Measurements from ENCODE around the gene CFAP46.

The CFAP46 gene

DNA sequence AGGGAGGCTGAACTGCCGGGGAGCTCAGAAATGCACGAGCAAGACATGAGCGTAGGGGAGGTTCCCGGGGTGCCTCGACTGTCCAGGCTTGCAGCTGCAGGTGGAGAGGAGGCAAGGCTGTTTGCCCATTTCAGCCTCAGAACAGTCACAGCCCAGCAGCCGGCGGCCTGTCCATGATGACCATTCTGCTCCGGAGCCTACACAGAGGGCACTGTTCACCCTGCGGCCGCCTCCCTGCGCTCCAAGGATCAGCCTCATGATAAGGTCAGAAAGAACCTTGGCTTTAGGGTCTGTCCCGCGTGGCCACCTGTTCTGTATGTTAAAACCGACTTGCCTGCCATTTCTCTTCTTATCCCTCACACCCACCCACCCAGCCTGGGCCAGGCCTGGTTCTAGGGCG, 21.9 kb upstream of the CFAP46 start:
- H3K9ac ChIP-seq: no peak overlapping the region
- H3K27me3 ChIP-seq: peaks cover 20% of the 10 kb centered on the region; the same call in 1 of the 2 replicates
- H3K36me3 ChIP-seq: no peaks in the 10 kb centered on the region
- H3K27ac ChIP-seq: no peak overlapping the region
- peaks cover 6% of the 10 kb centered on the region; the same call in 1 of the 2 replicates for H4K20me1 ChIP-seq
- H3K4me1 ChIP-seq: peaks cover 15% of the 10 kb centered on the region
- H3K4me3 ChIP-seq: no peak overlapping the region
- no peaks in the 10 kb centered on the region for H3K9me3 ChIP-seq
- no peak overlapping the region for H3K4me2 ChIP-seq
- no peak for TF ChIP-seq Cebpa-rat (IDR thresholded peaks at IDR 0.05)

DNA sequence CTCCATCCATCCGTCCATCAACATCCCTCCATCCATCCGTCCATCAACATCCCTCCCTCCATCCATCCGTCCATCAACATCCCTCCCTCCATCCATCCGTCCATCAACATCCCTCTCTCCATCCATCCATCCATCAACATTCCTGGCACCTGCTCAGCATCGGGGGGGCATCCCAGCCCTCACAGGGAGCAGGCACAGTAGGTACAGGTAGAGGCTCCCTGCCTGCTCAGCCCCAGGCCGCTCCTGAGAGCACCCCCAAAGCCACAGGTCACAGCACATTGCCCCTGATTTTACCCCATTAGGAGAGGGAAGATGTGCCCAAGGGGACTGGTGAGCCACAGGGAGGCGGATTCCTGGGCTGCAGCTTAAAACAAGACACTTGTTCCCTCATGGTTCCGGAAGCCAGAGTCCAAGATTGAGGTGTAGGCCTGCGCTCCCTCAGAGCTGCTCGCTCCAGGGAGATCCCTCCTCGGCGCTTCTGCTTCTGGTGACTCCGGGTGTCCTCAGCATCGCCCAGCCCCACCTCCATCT, 21.1 kb upstream of the CFAP46 start:
- Histone ChIP-seq H3K4me3 (no peak overlapping the region), H3K36me3 (no peaks in the 10 kb centered on the region), H3K4me2 (no peak overlapping the region), H3K9me3 (no peaks in the 10 kb centered on the region), H3K27ac (no peak overlapping the region), H3K4me1 (peaks cover 20% of the 10 kb centered on the region), H3K27me3 (peaks cover 23% of the 10 kb centered on the region; the same call in 1 of the 2 replicates), H4K20me1 (peaks cover 13% of the 10 kb centered on the region; the same call in 1 of the 2 replicates), H3K9ac (no peak overlapping the region)
- no peak for TF ChIP-seq Cebpa-rat (IDR thresholded peaks at IDR 0.05)

- Histone ChIP-seq H3K27ac (no peak overlapping the region), H3K9me3 (no peaks in the 10 kb centered on the region), H3K9ac (no peak overlapping the region), H3K36me3 (no peaks in the 10 kb centered on the region), H3K27me3 (peaks cover 26% of the 10 kb centered on the region; the same call in 1 of the 2 replicates), H3K4me1 (peaks cover 25% of the 10 kb centered on the region), H3K4me3 (peak overlapping the region; percentile 60), H4K20me1 (peaks cover 20% of the 10 kb centered on the region; the same call in 1 of the 2 replicates), H3K4me2 (peak overlapping the region; percentile 91)
- TF ChIP-seq Cebpa-rat (IDR thresholded peaks at IDR 0.05): no peak
Observed at GRCh38 chr10:132962623-132963429, 20.5 kb upstream of the CFAP46 start.

GRCh38 chr10:132961787-132962622, 19.6 kb upstream of the CFAP46 start:
- Histone ChIP-seq H3K27me3 (peaks cover 26% of the 10 kb centered on the region; the same call in 1 of the 2 replicates), H3K9ac (no peak overlapping the region), H4K20me1 (peaks cover 20% of the 10 kb centered on the region; the same call in 1 of the 2 replicates), H3K4me3 (peak overlapping the region; percentile 60), H3K9me3 (no peaks in the 10 kb centered on the region), H3K4me1 (peaks cover 25% of the 10 kb centered on the region), H3K4me2 (peak overlapping the region; percentile 91), H3K27ac (no peak overlapping the region), H3K36me3 (no peaks in the 10 kb centered on the region)
- no peak for TF ChIP-seq Cebpa-rat (IDR thresholded peaks at IDR 0.05)

- Histone ChIP-seq H3K9ac (no peak overlapping the region), H3K9me3 (no peaks in the 10 kb centered on the region), H3K27ac (no peak overlapping the region), H3K4me2 (no peak overlapping the region), H4K20me1 (peaks cover 20% of the 10 kb centered on the region; the same call in 1 of the 2 replicates), H3K4me3 (no peak overlapping the region), H3K27me3 (peaks cover 26% of the 10 kb centered on the region; the same call in 1 of the 2 replicates), H3K4me1 (peaks cover 25% of the 10 kb centered on the region), H3K36me3 (no peaks in the 10 kb centered on the region)
- TF ChIP-seq Cebpa-rat (IDR thresholded peaks at IDR 0.05): no peak
Observed at GRCh38 chr10:132961420-132961786, 19.0 kb upstream of the CFAP46 start.

DNA sequence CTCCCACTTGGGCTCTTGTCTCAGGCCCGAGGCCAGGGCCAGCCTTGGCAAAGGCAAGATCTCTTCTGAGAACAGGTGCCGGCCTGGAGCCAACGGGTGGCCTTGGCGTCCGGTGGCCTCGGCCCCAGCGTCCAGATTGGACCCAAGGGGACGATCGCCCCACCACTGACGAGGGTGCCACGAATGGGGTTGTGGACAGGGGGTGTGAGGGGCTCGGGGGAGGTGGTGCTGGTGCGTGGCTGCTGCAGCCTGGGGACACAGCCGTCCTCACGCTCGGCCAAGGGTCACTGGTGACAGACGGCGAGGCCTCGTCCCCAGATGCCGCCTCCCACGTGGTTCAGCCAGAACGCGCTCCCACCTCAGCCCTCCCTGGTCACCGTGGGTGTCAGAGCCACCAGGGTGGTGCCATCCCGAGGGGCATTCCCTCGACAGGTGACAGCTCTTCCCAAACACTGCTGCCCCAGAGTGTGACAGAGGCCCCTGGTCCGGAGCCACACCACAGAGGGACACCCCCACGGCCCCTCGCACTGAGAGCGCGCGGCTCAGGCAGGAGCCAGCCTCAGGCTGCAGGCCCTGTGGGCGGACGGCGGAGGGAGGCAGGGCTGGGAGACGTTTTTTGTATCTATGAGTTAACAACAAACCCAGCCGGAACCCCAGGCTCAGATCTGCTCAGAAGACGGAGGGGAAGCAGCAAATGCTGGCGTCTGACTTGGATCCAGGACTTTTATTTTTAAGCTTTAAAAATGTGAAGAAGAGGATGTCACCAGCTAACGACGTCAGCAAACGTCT, 18.5 kb upstream of the CFAP46 start:
- H3K9ac ChIP-seq: no peak overlapping the region
- no peak overlapping the region for H3K4me3 ChIP-seq
- H3K36me3 ChIP-seq: no peaks in the 10 kb centered on the region
- TF ChIP-seq Cebpa-rat (IDR thresholded peaks at IDR 0.05): no peak
- H3K4me1 ChIP-seq: peaks cover 25% of the 10 kb centered on the region
- H3K4me2 ChIP-seq: no peak overlapping the region
- no peak overlapping the region for H3K27ac ChIP-seq
- H3K27me3 ChIP-seq: peaks cover 26% of the 10 kb centered on the region; the same call in 1 of the 2 replicates
- no peaks in the 10 kb centered on the region for H3K9me3 ChIP-seq
- peaks cover 20% of the 10 kb centered on the region; the same call in 1 of the 2 replicates for H4K20me1 ChIP-seq

DNA sequence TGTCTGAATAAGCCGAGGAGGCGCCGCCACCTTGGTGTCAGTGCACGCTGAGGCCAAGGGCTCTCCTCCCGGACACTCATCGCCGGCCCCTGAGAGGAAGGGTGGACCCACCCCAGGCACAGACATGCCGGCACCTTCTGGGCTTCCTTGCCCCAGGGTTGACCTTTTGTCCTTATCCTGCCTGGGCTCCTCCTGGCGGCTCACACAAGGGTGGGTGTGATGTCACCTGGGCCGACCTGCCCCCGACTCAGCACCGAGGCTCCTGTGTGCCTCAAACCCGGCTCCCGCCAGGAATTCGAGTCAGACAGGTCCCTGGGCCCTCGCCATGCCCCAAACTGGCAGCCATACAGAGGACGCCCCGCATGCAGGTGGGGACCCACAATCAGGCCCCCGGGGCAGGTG, 17.7 kb upstream of the CFAP46 start:
- no peaks in the 10 kb centered on the region for H3K9me3 ChIP-seq
- H3K4me1 ChIP-seq: peaks cover 25% of the 10 kb centered on the region
- H3K4me3 ChIP-seq: no peak overlapping the region
- H4K20me1 ChIP-seq: peaks cover 20% of the 10 kb centered on the region; the same call in 1 of the 2 replicates
- H3K27me3 ChIP-seq: peaks cover 26% of the 10 kb centered on the region; the same call in 1 of the 2 replicates
- no peak overlapping the region for H3K9ac ChIP-seq
- H3K27ac ChIP-seq: no peak overlapping the region
- no peak overlapping the region for H3K4me2 ChIP-seq
- no peak for TF ChIP-seq Cebpa-rat (IDR thresholded peaks at IDR 0.05)
- no peaks in the 10 kb centered on the region for H3K36me3 ChIP-seq

- no peak for TF ChIP-seq Cebpa-rat (IDR thresholded peaks at IDR 0.05)
- Histone ChIP-seq H3K4me3 (no peak overlapping the region), H3K36me3 (no peaks in the 10 kb centered on the region), H3K9me3 (no peaks in the 10 kb centered on the region), H3K27me3 (peaks cover 26% of the 10 kb centered on the region; the same call in 1 of the 2 replicates), H3K4me2 (no peak overlapping the region), H4K20me1 (peaks cover 20% of the 10 kb centered on the region; the same call in 1 of the 2 replicates), H3K9ac (no peak overlapping the region), H3K4me1 (peaks cover 25% of the 10 kb centered on the region), H3K27ac (no peak overlapping the region)
Observed at GRCh38 chr10:132959559-132959961, 17.2 kb upstream of the CFAP46 start.
